Hindlimb muscle (tissue), 1 donor: Measurements from ENCODE around the gene IL1R2. TPM values are rescaled to one million over a fixed set of nuclear protein-coding genes. Genes with fewer than 3 reads are reported as not detected.
"Not testable (repeated sequence)": the region's sequence is repeated elsewhere in the genome, so short reads cannot be mapped to it uniquely, and the experiment has no call there.

ENCODE experiments used
- DNase-seq: peaks from one replicate; pipeline ENCODE4 v3.0.0-alpha.2; 2013
- polyA plus RNA-seq: library from polyadenylated mRNA; unstranded; fragments of 120-200 nt; gene quantifications from one replicate; pipeline ENCODE4 v1.2.1, GENCODE V29; 2013; ENCODE audit not compliant: insufficient read length

Gene IL1R2
- polyA plus RNA-seq, 1 donor: 0.31 TPM

DNA sequence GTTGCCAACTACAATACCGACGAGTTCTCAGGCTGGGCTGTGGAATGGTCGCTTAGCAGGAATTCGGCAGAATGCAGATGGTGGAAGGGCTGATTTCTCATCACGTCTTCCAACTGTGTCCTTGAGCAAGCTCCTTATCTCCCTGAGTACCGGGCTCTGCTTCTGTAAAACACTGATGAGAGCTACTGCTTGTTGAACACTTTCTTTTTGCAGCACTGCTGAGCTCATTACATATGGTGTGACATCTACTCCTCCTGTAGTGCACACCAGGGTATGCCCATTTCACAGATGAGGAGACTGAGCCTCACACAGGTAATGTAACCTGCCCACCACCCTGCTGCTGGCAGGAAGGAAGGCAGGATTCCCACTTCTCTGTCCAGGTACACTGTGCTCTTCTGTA lies 8.3 kb downstream of the IL1R2 start:
- no peak for DNase-seq

GRCh38 chr2:102000813-102001766 lies 9.3 kb downstream of the IL1R2 start:
- no peak for DNase-seq

GRCh38 chr2:102001767-102002142 lies 10.0 kb downstream of the IL1R2 start:
- no peak for DNase-seq

DNA sequence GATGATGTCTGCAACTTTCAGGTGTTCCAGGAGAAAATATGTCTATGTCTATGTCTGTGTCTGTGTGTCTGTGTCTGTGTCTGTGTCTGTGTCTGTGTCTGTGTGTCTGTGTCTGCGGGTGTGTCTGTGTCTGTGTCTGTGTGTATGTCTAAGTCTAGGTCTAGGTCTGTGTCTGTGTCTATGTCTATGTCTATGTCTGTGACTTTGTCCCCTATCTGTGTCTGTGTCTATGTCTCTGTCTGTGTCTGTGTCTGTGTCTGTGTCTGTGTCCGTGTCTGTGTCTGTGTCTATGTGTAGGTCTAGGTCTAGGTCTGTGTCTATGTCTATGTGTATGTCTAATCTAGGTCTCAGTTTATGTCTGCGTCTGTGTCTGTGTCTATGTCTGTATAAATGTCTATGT lies 10.5 kb downstream of the IL1R2 start:
- no peak for DNase-seq

DNA sequence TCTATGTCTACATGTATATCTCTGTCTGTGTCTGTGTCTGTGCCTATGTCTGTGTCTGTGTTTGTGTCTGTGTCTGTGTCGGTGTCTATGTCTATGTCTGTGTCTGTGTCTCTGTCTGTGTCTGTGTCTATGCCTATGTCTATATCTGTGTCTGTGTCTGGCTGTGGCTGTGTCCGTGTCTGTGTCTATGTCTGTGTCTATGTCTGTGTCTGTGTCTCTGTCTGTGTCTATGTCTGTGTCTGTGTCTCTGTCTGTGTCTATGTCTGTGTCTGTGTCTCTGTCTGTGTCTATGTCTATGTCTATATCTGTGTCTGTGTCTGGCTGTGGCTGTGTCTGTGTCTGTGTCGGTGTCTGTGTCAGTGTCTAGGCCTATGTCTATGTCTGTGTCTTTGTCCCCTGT lies 11.1 kb downstream of the IL1R2 start:
- not testable (repeated sequence) for DNase-seq

DNA sequence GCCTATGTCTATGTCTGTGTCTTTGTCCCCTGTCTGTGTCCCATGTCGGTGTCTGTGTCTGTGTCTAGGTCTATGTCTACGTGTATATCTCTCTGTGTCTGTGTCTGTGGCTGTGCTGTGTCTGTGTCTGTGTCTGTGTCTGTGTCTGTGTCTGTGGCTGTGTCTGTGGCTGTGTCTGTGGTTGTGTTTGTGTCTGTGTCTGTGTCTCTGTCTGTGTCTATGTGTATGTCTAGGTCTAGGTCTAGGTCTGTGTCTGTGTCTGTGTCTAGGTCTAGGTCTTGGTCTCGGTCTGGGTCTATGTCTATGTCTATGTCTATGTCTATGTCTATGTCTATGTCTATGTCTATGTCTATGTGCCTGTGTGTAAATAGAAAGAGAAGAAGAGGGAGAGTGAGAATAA lies 11.9 kb downstream of the IL1R2 start:
- no peak for DNase-seq

- DNase-seq: peak; percentile 51
These were observed 12.8 kb downstream of the IL1R2 start for GRCh38 chr2:102004581-102004980.

GRCh38 chr2:102005449-102005848 lies 13.7 kb downstream of the IL1R2 start:
- DNase-seq: no peak

- DNase-seq: no peak
These were observed 14.5 kb downstream of the IL1R2 start for GRCh38 chr2:102005989-102006885.

DNA sequence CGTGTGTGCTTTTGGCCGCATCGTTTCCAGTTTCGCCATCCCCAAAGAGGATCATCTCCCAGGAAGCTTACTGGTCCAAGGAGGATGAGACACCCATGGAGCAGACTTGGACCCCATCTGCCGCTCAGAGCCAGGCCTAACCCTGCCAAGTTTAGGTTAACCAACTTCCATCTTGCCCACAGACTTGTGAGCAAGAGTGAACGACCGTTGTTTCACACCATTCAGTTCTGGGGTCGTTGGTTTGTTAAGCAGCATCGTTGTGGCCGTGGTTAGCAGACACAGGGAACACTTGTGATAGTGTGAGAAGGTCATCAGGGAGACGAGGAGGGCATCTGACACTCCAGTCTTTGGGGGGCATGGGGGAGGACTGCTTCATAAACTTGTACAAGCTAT lies 15.1 kb downstream of the IL1R2 start:
- DNase-seq: no peak

- DNase-seq: no peak
These were observed 16.7 kb downstream of the IL1R2 start for GRCh38 chr2:102008490-102008889.

DNA sequence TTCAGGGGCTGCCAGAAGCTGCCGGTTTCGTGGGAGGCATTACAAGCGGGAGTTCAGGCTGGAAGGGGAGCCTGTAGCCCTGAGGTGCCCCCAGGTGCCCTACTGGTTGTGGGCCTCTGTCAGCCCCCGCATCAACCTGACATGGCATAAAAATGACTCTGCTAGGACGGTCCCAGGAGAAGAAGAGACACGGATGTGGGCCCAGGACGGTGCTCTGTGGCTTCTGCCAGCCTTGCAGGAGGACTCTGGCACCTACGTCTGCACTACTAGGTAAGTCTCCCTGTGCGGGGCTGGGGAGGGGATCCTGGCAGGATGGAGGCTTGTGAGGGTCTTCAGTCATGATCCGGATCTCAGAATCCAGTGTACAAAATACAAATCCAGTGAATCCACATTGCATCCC lies 17.8 kb downstream of the IL1R2 start:
- no peak for DNase-seq

- DNase-seq: no peak
These were observed 19.1 kb downstream of the IL1R2 start for GRCh38 chr2:102010902-102011301.

DNA sequence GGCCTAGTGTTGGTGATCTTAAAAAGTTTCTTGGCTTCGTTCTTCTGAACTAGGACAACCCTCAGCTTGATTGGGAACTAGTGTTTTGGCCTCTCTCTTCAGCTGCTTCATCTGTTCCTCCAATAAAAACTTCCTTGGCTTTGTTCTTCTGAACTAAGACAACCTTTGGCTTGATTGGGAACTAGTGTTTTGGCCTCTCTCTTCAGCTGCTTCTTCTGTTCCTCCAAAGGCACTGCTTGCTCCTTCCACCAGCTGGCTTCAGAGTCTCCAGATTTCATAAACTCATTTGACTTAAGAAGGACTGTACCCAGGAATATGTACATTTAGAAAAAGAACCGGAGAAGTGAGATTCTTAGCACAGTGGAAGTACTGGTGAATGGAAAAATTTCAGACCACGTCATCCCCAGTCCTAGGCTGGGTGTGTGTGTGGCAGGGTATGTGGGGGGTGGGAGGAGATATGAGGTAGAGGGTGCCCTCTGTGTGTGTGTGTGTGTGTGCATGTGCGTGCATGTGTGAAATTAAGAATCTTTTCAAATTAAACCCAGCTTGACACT lies 20.4 kb downstream of the IL1R2 start:
- DNase-seq: no peak

- no peak for DNase-seq
These were observed 21.7 kb downstream of the IL1R2 start for GRCh38 chr2:102013206-102014040.

DNA sequence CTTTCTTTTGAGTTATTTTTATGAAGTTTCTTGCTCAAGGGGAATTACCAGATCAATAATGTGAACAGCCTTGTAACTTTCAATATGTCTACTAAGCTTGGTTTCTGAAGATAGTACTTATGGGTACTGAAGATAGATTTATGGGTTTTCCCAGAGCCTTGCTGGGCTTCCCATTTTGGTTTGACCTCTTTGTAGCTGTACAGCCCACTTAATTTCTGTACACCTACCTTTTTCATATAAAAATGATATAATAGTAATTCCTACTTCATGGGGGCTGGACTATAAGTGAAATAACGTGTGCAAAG lies 22.2 kb downstream of the IL1R2 start:
- no peak for DNase-seq

GRCh38 chr2:102015399-102015798 lies 23.6 kb downstream of the IL1R2 start:
- DNase-seq: no peak

- DNase-seq: no peak
These were observed 24.7 kb downstream of the IL1R2 start for GRCh38 chr2:102016399-102016955.

GRCh38 chr2:102018823-102019445 lies 27.2 kb downstream of the IL1R2 start:
- DNase-seq: no peak

DNA sequence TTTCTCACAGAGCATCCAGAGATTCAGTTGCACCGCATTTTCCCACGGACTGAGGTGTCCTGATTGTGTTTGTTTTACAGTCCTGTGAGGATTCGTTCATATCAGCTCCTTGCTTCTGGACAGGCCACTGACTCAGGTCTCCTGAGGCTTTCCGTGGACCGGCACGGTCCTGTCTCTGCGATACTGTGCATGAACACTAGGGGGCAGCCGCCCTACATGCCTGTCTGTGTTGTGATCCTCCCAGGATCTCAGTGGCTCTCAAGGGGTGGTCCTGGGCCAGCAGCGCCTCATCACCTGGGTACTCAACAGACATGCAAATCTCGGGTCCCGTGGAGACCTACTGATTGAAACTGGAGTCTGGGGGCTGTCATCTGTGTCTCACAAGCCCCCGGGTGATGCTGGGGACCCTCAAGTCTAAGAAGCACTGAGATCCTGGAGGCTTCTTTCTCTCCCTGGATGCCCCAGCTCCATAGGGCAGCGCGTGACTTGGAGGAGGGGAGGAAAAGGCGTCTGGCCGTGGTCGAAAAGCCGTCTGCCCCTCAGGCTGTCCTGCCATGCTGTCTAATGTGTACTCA lies 28.9 kb downstream of the IL1R2 start:
- DNase-seq: peak; percentile 79

DNA sequence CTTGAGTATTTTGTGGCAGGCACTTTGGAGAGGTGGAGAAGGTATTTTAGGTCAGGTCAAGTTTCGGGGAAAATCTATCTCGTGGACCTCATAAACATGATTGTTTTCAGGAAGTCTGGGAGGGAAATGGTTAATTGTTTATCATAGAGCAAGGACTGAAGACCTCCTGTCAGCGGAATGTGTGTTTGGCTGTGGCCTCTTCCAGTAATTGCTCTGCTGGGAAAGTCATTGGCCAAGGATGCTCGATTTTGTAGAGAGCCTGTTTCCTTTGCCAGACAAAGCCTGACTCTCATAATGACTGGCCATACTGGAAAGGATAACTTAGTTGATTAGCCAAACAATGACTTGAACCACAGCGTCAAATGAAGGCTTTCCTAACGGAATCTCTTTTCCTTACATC lies 30.0 kb downstream of the IL1R2 start:
- DNase-seq: peak; percentile 37
